CD14-positive monocyte (primary cell): ENCODE measurements around the gene FABP2. TPM values are rescaled to one million over a fixed set of nuclear protein-coding genes. Genes with fewer than 3 reads are reported as not detected.

ENCODE experiments used
- DNase-seq, 3 donors: peaks; one replicate each; pipeline ENCODE4 v3.0.0-alpha.2; 2011 to 2022
- H2AFZ ChIP-seq: 2 replicates; pipeline ENCODE4 v1.6.0; 2012; ENCODE audit warnings: mild to moderate bottlenecking, low read depth, low read length, inconsistent platforms; ENCODE audit not compliant: insufficient read depth, poor library complexity, severe bottlenecking
- H3K27ac ChIP-seq, 2 donors: 1 replicate in 1 of 2; 2 replicates in 1 of 2; pipeline ENCODE4 v1.5.1; 2012 to 2013; ENCODE audit warnings: low read length in 2 of 2, control low read depth in 1 of 2, inconsistent platforms in 1 of 2, low read depth in 1 of 2, mild to moderate bottlenecking in 1 of 2
- H3K27me3 ChIP-seq, 2 donors: one replicate each; pipeline versions ENCODE4 v1.6.0 to v1.6.1; 2011 to 2013; ENCODE audit warnings: low read length in 2 of 2; ENCODE audit not compliant: control insufficient read depth in 2 of 2, insufficient read depth in 2 of 2
- H3K36me3 ChIP-seq, 2 donors: replicated peaks in 1 of 2; 1 replicate in 1 of 2; 2 replicates in 1 of 2; pipeline versions ENCODE4 v1.5.1 to v1.6.1; 2012 to 2013; ENCODE audit warnings: low read length in 2 of 2, control low read depth in 1 of 2, inconsistent platforms in 1 of 2, mild to moderate bottlenecking in 1 of 2; ENCODE audit not compliant: insufficient read depth in 2 of 2, control insufficient read depth in 1 of 2
- H3K4me1 ChIP-seq, 2 donors: 1 replicate in 1 of 2; 2 replicates in 1 of 2; pipeline versions ENCODE4 v1.5.1 to v1.6.1; 2012 to 2013; ENCODE audit warnings: low read length in 2 of 2, control low read depth in 1 of 2, inconsistent platforms in 1 of 2, mild to moderate bottlenecking in 1 of 2, moderate library complexity in 1 of 2; ENCODE audit not compliant: insufficient read depth in 2 of 2, control insufficient read depth in 1 of 2
- H3K4me2 ChIP-seq: replicated peaks from 2 replicates; pipeline ENCODE3; 2012; ENCODE audit warnings: low read length, moderate library complexity, mild to moderate bottlenecking; ENCODE audit not compliant: poor library complexity, severe bottlenecking; ENCODE audit errors: extremely low read depth
- H3K4me3 ChIP-seq, 3 experiments: fragments of 200-600 bp in 1 of 3; sonication (generic) in 1 of 3; replicated peaks in 1 of 3; 1 replicate in 2 of 3; 2 replicates in 1 of 3; pipeline ENCODE4 v1.5.1; 2011 to 2013; ENCODE audit warnings: low read length in 3 of 3, mild to moderate bottlenecking in 3 of 3, control low read depth in 2 of 3, low read depth in 2 of 3, inconsistent platforms in 1 of 3, moderate library complexity in 1 of 3
- H3K79me2 ChIP-seq: 2 replicates; pipeline ENCODE4 v1.6.0; 2012; ENCODE audit warnings: mild to moderate bottlenecking, control low read depth, inconsistent platforms, low read length, moderate library complexity; ENCODE audit not compliant: insufficient read depth
- H3K9ac ChIP-seq: 2 replicates; pipeline ENCODE4 v1.6.0; 2017; ENCODE audit warnings: low read length, mild to moderate bottlenecking; ENCODE audit not compliant: insufficient read depth, poor library complexity, severe bottlenecking
- H3K9me3 ChIP-seq, 2 donors: replicated peaks in 1 of 2; 1 replicate in 1 of 2; 2 replicates in 1 of 2; pipeline versions ENCODE4 v1.5.1 to v1.6.1; 2012 to 2013; ENCODE audit warnings: low read length in 2 of 2, control low read depth in 1 of 2; ENCODE audit not compliant: control insufficient read depth in 1 of 2, insufficient read depth in 1 of 2
- H4K20me1 ChIP-seq: 2 replicates; pipeline ENCODE4 v1.6.0; 2012; ENCODE audit warnings: mild to moderate bottlenecking, low read length, control low read depth, moderate library complexity; ENCODE audit not compliant: insufficient read depth
- H3K27ac Mint-ChIP-seq, 7 donors: one replicate each; pipeline ENCODE4 v1.8.0; 2020; ENCODE audit warnings: mild to moderate bottlenecking in 7 of 7, mixed read lengths in 7 of 7, moderate library complexity in 6 of 7, inconsistent platforms in 2 of 7
- H3K27me3 Mint-ChIP-seq, 3 donors: one replicate each; pipeline ENCODE4 v1.8.0; 2021 to 2022; ENCODE audit warnings: low read depth in 3 of 3, mild to moderate bottlenecking in 3 of 3, mixed read lengths in 3 of 3, moderate library complexity in 3 of 3, inconsistent platforms in 1 of 3
- H3K36me3 Mint-ChIP-seq, 2 donors: one replicate each; pipeline ENCODE4 v1.8.0; 2020; ENCODE audit warnings: mixed read lengths in 2 of 2, inconsistent platforms in 1 of 2, mild to moderate bottlenecking in 1 of 2
- H3K4me1 Mint-ChIP-seq: one replicate; pipeline ENCODE4 v1.8.0; 2020; ENCODE audit warnings: mild to moderate bottlenecking, mixed read lengths
- H3K4me3 Mint-ChIP-seq, 2 donors: one replicate each; pipeline ENCODE4 v1.8.0; 2020; ENCODE audit warnings: mild to moderate bottlenecking in 2 of 2, mixed read lengths in 2 of 2, moderate library complexity in 1 of 2
- H3K9me3 Mint-ChIP-seq, 7 donors: one replicate each; pipeline ENCODE4 v1.8.0; 2020 to 2022; ENCODE audit warnings: mixed read lengths in 7 of 7, mild to moderate bottlenecking in 6 of 7, moderate library complexity in 6 of 7, inconsistent platforms in 2 of 7
- WGBS: methylation state at CpG from one replicate; pipeline ENCODE4 v1.1.5; 2013; ENCODE audit warnings: missing lambda C conversion rate; ENCODE audit not compliant: insufficient coverage; 5-methylcytosine and 5-hydroxymethylcytosine counted together
- intact Hi-C, 2 donors: fragments of 100-400 bp; cut with micrococcal nuclease; formaldehyde crosslinking; loops; one replicate each; pipeline versions ENCODE4 v1.15.0 to v1.15.1; 2023
- polyA plus RNA-seq, 3 donors: library from polyadenylated mRNA; depleted of rRNA in 1 of 3; unstranded in 2 of 3; stranded (reverse) in 1 of 3; fragments of 300-500 nt in 2 of 3; fragments of >200 nt in 1 of 3; fragmentation: Illumina TruSeq in 2 of 3; gene quantifications; 1 replicate in 2 of 3; 2 replicates in 1 of 3; pipeline ENCODE4 v1.2.3, GENCODE V29; 2012 to 2021
- TF ChIP-seq, protein P1 (sequence below): fragments of 200-600 bp; IDR thresholded peaks from one replicate; pipeline ENCODE4 v1.8.0; 2022; ENCODE audit warnings: antibody characterized with exemption, mild to moderate bottlenecking

FABP2 gene
- polyA plus RNA-seq, 3 donors, result not detected

DNA sequence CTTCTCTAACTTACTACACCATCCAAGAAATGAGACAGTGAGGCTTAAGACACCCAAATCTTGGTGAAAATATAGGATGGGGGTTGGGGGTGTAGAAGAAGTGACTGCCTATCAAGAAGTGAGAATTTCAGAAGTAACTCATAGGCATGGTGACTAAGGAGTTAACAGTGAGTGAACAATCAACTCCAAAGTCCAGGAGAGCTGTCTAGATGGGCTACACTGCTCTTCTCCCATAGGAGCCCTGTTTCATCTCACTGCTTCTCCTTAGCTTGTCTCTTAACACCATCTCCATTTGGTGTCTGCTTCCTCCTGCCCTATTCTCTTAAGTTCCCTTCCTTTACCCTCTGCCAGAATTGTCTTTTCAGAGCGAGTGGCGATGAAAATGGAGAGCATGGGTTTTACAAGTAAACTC is 22.7 kb downstream of the FABP2 start:
- peaks cover 24% of the 10 kb centered on the region for H3K79me2 ChIP-seq
- peaks cover 13 to 26% of the 10 kb centered on the region in 2 donors for H3K4me1 ChIP-seq
- peak overlapping the region; percentile 94 for H2AFZ ChIP-seq
- H3K36me3 ChIP-seq, result peaks cover 14 to 32% of the 10 kb centered on the region in 2 donors
- peak overlapping the region in 1 of 2 donors; percentile 93 for H3K27ac ChIP-seq
- Mint-ChIP-seq H3K27ac (peak overlapping the region; percentile 96 to 99 (median 98)), H3K4me1 (peaks cover 19% of the 10 kb centered on the region), H3K27me3 (peaks cover 0 to 1% (median 0%) of the 10 kb centered on the region in 3 donors), H3K9me3 (no peaks in the 10 kb centered on the region), H3K36me3 (peaks cover 14 to 18% of the 10 kb centered on the region in 2 donors), H3K4me3 (peak overlapping the region; percentile 91 to 99)
- peak; percentile 9 to 26 (median 22) for DNase-seq
- H3K4me2 ChIP-seq, result peak overlapping the region; percentile 88
- TF ChIP-seq, protein P1, sequence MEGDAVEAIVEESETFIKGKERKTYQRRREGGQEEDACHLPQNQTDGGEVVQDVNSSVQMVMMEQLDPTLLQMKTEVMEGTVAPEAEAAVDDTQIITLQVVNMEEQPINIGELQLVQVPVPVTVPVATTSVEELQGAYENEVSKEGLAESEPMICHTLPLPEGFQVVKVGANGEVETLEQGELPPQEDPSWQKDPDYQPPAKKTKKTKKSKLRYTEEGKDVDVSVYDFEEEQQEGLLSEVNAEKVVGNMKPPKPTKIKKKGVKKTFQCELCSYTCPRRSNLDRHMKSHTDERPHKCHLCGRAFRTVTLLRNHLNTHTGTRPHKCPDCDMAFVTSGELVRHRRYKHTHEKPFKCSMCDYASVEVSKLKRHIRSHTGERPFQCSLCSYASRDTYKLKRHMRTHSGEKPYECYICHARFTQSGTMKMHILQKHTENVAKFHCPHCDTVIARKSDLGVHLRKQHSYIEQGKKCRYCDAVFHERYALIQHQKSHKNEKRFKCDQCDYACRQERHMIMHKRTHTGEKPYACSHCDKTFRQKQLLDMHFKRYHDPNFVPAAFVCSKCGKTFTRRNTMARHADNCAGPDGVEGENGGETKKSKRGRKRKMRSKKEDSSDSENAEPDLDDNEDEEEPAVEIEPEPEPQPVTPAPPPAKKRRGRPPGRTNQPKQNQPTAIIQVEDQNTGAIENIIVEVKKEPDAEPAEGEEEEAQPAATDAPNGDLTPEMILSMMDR, result no peak
- no peaks in the 10 kb centered on the region for H3K9me3 ChIP-seq
- WGBS, result no CpG with 5 or more reads among the region's 2 CpGs
- H3K27me3 ChIP-seq, result no peaks in the 10 kb centered on the region
- H3K4me3 ChIP-seq, result peak overlapping the region; percentile 73 to 93 (median 87)
- H4K20me1 ChIP-seq, result no peaks in the 10 kb centered on the region
- H3K9ac ChIP-seq, result peak overlapping the region; percentile 77
- intact Hi-C loops, result no loop called here

DNA sequence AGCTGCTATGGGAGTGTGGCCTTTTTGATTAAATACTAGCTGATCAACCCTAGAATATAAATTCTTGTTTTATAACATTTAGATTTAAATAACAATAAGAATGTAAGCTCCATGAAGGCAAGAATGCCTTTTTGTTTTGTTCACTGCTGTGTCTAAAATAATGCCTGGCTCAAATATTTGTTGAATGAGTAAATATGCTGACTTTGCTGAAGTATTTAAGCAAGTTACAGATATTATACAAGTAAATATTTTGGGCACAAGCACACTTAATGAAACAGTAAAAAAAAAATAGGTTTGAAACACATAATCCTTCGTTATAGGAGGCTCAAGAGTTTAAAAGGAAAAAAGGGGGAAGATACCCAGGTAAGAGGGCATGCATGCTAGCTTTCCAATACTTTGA is 24.1 kb downstream of the FABP2 start:
- Histone ChIP-seq H3K9me3 (no peaks in the 10 kb centered on the region), H3K4me2 (no peak overlapping the region), H3K4me3 (no peak overlapping the region), H4K20me1 (no peaks in the 10 kb centered on the region), H3K27ac (no peak overlapping the region), H3K79me2 (peaks cover 24% of the 10 kb centered on the region), H3K9ac (no peak overlapping the region), H3K36me3 (peaks cover 14 to 32% of the 10 kb centered on the region in 2 donors), H2AFZ (no peak overlapping the region), H3K27me3 (no peaks in the 10 kb centered on the region), H3K4me1 (peaks cover 13 to 26% of the 10 kb centered on the region in 2 donors)
- intact Hi-C loops, result no loop called here
- no CpG with 5 or more reads among the region's 1 CpG for WGBS
- Mint-ChIP-seq H3K27me3 (no peaks in the 10 kb centered on the region), H3K36me3 (peaks cover 14 to 18% of the 10 kb centered on the region in 2 donors), H3K4me3 (no peak overlapping the region), H3K27ac (peak overlapping the region in 1 of 7 donors; percentile 36), H3K4me1 (peaks cover 19% of the 10 kb centered on the region), H3K9me3 (no peaks in the 10 kb centered on the region)
- TF ChIP-seq, protein P1, result no peak
- no peak for DNase-seq
